A549 treated with Mapracorat at 1 μM for 4 hours (cell line): Measurements from ENCODE around the gene MUC12. TPM values are rescaled to one million over a fixed set of nuclear protein-coding genes. Genes with fewer than 3 reads are reported as not detected.

Source experiments
- total RNA-seq: library from RNA; stranded (reverse); fragments of 200-300 nt; extraction: Qiagen RNA extraction; gene quantifications from 5 replicates; pipeline ENCODE4 v1.2.3, GENCODE V29; 2022

The MUC12 gene
- 12.5 to 22.8 TPM (median 18.6 TPM) in 5 replicates for total RNA-seq

GRCh38 chr7:100969066-100969615 is at the start of gene MUC12:
MUC12 (plus strand) TSS chr7:100969565; CDS start chr7:100969623, 58 bp downstream.

GRCh38 chr7:100949227-100949932 is 20.0 kb upstream of the MUC12 start, which contains the start of gene MUC3A:
MUC3A (plus strand) TSS chr7:100949534; CDS start chr7:100949625, 91 bp downstream.

Other genes with a start within 250 kb of the MUC12 start
- 0.10 to 0.12 TPM in 2 of 5 replicates, not detected in the others for gene EPO, start 249.1 kb upstream of the MUC12 start, total RNA-seq
- not detected in 5 replicates for gene ZAN, start 236.0 kb upstream of the MUC12 start, total RNA-seq
- 33.1 to 44.5 TPM (median 43.5 TPM) in 5 replicates for gene EPHB4, start 142.0 kb upstream of the MUC12 start, total RNA-seq
- gene SLC12A9, start 116.9 kb upstream of the MUC12 start, total RNA-seq, result 9.2 to 17.7 TPM (median 14.8 TPM) in 5 replicates
- 41.1 to 59.3 TPM (median 54.1 TPM) in 5 replicates for gene TRIP6, start 102.2 kb upstream of the MUC12 start, total RNA-seq
- 117 to 143 TPM (median 142 TPM) in 5 replicates for gene SRRT, start 94.5 kb upstream of the MUC12 start, total RNA-seq
- 3.3 to 7.2 TPM (median 6.4 TPM) in 5 replicates for gene UFSP1, start 79.8 kb upstream of the MUC12 start, total RNA-seq
- gene ACHE, start 73.7 kb upstream of the MUC12 start, total RNA-seq, result 2.1 to 3.9 TPM (median 2.6 TPM) in 5 replicates
- 15.0 to 24.4 TPM (median 20.8 TPM) in 5 replicates for gene MUC3A, start 20.0 kb upstream of the MUC12 start, total RNA-seq
- 0.01 to 0.03 TPM (median 0.01 TPM) in 5 replicates for gene MUC17, start 50.5 kb downstream of the MUC12 start, total RNA-seq
- 10.5 to 17.1 TPM (median 13.2 TPM) in 5 replicates for gene TRIM56, start 115.9 kb downstream of the MUC12 start, total RNA-seq
- gene SERPINE1, start 157.5 kb downstream of the MUC12 start, total RNA-seq, result 1,598 to 2,064 TPM (median 1,785 TPM) in 5 replicates
- 143 to 165 TPM (median 150 TPM) in 5 replicates for gene AP1S1, start 184.9 kb downstream of the MUC12 start, total RNA-seq
- gene VGF, start 196.0 kb downstream of the MUC12 start, total RNA-seq, result 10.8 to 26.3 TPM (median 18.0 TPM) in 5 replicates
- gene NAT16, start 210.7 kb downstream of the MUC12 start, total RNA-seq, result 0.15 to 0.20 TPM (median 0.15 TPM) in 5 replicates
- not detected in 5 replicates for gene MOGAT3, start 231.5 kb downstream of the MUC12 start, total RNA-seq
- 66.9 to 85.1 TPM (median 83.1 TPM) in 5 replicates for gene PLOD3, start 248.0 kb downstream of the MUC12 start, total RNA-seq
- gene ZNHIT1, start 248.6 kb downstream of the MUC12 start, total RNA-seq, result 71.7 to 101 TPM (median 92.8 TPM) in 5 replicates